DND-41 (cell line): Measurements from ENCODE around the gene ITGA2B.
A peak's percentile ranks its signal among the peaks of the same experiment; 100 is the strongest.
"Not testable (repeated sequence)": the region's sequence is repeated elsewhere in the genome, so short reads cannot be mapped to it uniquely, and the experiment has no call there.

Experiments used
- ATAC-seq: fragments of 200-7000 bp; cut with Tn5 transposase; 3 replicates; pipeline ENCODE4 v1.9.1; 2021; ENCODE audit warnings: low read depth; ENCODE audit not compliant: insufficient read depth
- DNase-seq: peaks from one replicate; pipeline ENCODE4 v3.0.0-alpha.2; 2020
- H2AFZ ChIP-seq: 2 replicates; pipeline ENCODE4 v1.6.0; 2012; ENCODE audit warnings: low read depth, low read length
- H3K27ac ChIP-seq: 2 replicates; pipeline ENCODE4 v1.5.1; 2012; ENCODE audit warnings: low read length, inconsistent platforms
- H3K27me3 ChIP-seq: fragments of 200-600 bp; sonication (generic); 2 replicates; pipeline ENCODE4 v1.6.0; 2012; ENCODE audit warnings: low read length, mild to moderate bottlenecking, inconsistent platforms; ENCODE audit not compliant: insufficient read depth, poor library complexity
- H3K36me3 ChIP-seq: 2 replicates; pipeline ENCODE4 v1.5.1; 2012; ENCODE audit warnings: low read length, inconsistent platforms; ENCODE audit not compliant: insufficient read depth
- H3K4me1 ChIP-seq: 2 replicates; pipeline ENCODE4 v1.5.1; 2012; ENCODE audit warnings: mild to moderate bottlenecking, low read length; ENCODE audit not compliant: insufficient read depth
- H3K4me2 ChIP-seq: 2 replicates; pipeline ENCODE4 v1.6.0; 2012; ENCODE audit warnings: mild to moderate bottlenecking, moderate library complexity, low read length, inconsistent platforms; ENCODE audit not compliant: insufficient read depth
- H3K4me3 ChIP-seq, 2 experiments: fragments of 200-600 bp in 1 of 2; shearing (Covaris generic) in 1 of 2; 2 replicates each; pipeline ENCODE4 v1.5.1; 2012 to 2016; ENCODE audit warnings: inconsistent platforms in 2 of 2, low read length in 2 of 2, mild to moderate bottlenecking in 2 of 2, low read depth in 1 of 2, moderate library complexity in 1 of 2
- H3K79me2 ChIP-seq: 2 replicates; pipeline ENCODE4 v1.6.0; 2012; ENCODE audit warnings: low read length, inconsistent platforms; ENCODE audit not compliant: insufficient read depth
- H3K9ac ChIP-seq: 2 replicates; pipeline ENCODE4 v1.6.0; 2012; ENCODE audit warnings: low read depth, mild to moderate bottlenecking, inconsistent platforms, low read length, moderate library complexity
- H3K9me3 ChIP-seq: 2 replicates; pipeline ENCODE4 v1.5.1; 2012; ENCODE audit warnings: low read length, moderate library complexity, mild to moderate bottlenecking, inconsistent platforms; ENCODE audit not compliant: insufficient read depth, severe bottlenecking
- H4K20me1 ChIP-seq: 2 replicates; pipeline ENCODE4 v1.6.0; 2012; ENCODE audit warnings: low read length; ENCODE audit not compliant: insufficient read depth
- CTCF ChIP-seq: IDR thresholded peaks from 2 replicates; pipeline ENCODE4 v1.5.1; 2012; ENCODE audit warnings: borderline replicate concordance, low read length, moderate library complexity, mild to moderate bottlenecking; ENCODE audit not compliant: poor library complexity, severe bottlenecking; ENCODE audit errors: extremely low read depth
- EZH2 ChIP-seq: IDR thresholded peaks from 3 replicates; pipeline ENCODE4 v1.6.1; 2012; ENCODE audit warnings: borderline replicate concordance, low read depth, mild to moderate bottlenecking, moderate library complexity, low read length, inconsistent platforms; ENCODE audit not compliant: severe bottlenecking

The ITGA2B gene

GRCh38 chr17:44367231-44367979 is 22.0 kb downstream of the ITGA2B start:
- ATAC-seq (no peak), DNase-seq (no peak)
- Histone ChIP-seq H3K9me3 (no peaks in the 10 kb centered on the region), H3K79me2 (peaks cover 5% of the 10 kb centered on the region; the same call in 1 of the 2 replicates), H3K9ac (no peak overlapping the region), H4K20me1 (peaks cover under 1% of the 10 kb centered on the region), H3K4me3 (no peak overlapping the region), H3K4me1 (peaks cover 12% of the 10 kb centered on the region), H3K27me3 (peaks cover 7% of the 10 kb centered on the region), H3K36me3 (no peaks in the 10 kb centered on the region), H3K4me2 (no peak overlapping the region), H3K27ac (no peak overlapping the region), H2AFZ (no peak overlapping the region)
- no peak for TF ChIP-seq EZH2
- TF ChIP-seq CTCF = no peak

- peaks cover 23% of the 10 kb centered on the region for H4K20me1 ChIP-seq
- peaks cover 12% of the 10 kb centered on the region for H3K79me2 ChIP-seq
- not testable (repeated sequence) for DNase-seq, H3K4me3 ChIP-seq, H2AFZ ChIP-seq, H3K27me3 ChIP-seq, H3K4me2 ChIP-seq, H3K9me3 ChIP-seq, H3K27ac ChIP-seq, H3K36me3 ChIP-seq, H3K9ac ChIP-seq, ATAC-seq
- peaks cover 16% of the 10 kb centered on the region for H3K4me1 ChIP-seq
Measured at GRCh38 chr17:44365051-44365450, 24.4 kb downstream of the ITGA2B start.

GRCh38 chr17:44363613-44364159 is 25.8 kb downstream of the ITGA2B start, which contains the start of gene FAM171A2:
Gene FAM171A2 (minus strand): TSS chr17:44363853. CDS start chr17:44363714, 139 bp downstream.
- H3K4me1 ChIP-seq = peaks cover 16% of the 10 kb centered on the region
- H3K27ac ChIP-seq = peak within 1 kb of the TSS; percentile 57
- H3K27me3 ChIP-seq = peaks cover 7% of the 10 kb centered on the region
- H3K36me3 ChIP-seq = no peaks in the 10 kb centered on the region
- H4K20me1 ChIP-seq = peaks cover 33% of the 10 kb centered on the region
- H3K4me3 ChIP-seq = peak within 1 kb of the TSS; percentile 74 to 79
- peak within 1 kb of the TSS; percentile 90 for H3K4me2 ChIP-seq
- no peaks in the 10 kb centered on the region for H3K9me3 ChIP-seq
- TF ChIP-seq CTCF = peak; percentile 73
- TF ChIP-seq EZH2 = no peak
- H3K79me2 ChIP-seq = peaks cover 12% of the 10 kb centered on the region
- peak; percentile 79 for DNase-seq
- peak within 1 kb of the TSS; percentile 86 for H2AFZ ChIP-seq
- H3K9ac ChIP-seq = peak within 1 kb of the TSS; percentile 88
- peak; percentile 85 for ATAC-seq

GRCh38 chr17:44362949-44363612 is 26.4 kb downstream of the ITGA2B start:
- Histone ChIP-seq H4K20me1 (peaks cover 38% of the 10 kb centered on the region), H3K9ac (peak overlapping the region; percentile 88), H3K4me1 (peaks cover 16% of the 10 kb centered on the region), H3K79me2 (peaks cover 12% of the 10 kb centered on the region), H3K4me2 (peak overlapping the region; percentile 90), H3K9me3 (no peaks in the 10 kb centered on the region), H3K27me3 (peaks cover 7% of the 10 kb centered on the region), H3K27ac (peak overlapping the region; percentile 57), H2AFZ (peak overlapping the region; percentile 86), H3K4me3 (peak overlapping the region; percentile 74 to 79), H3K36me3 (no peaks in the 10 kb centered on the region)
- no peak for TF ChIP-seq CTCF
- TF ChIP-seq EZH2 = no peak
- peak; percentile 63 for DNase-seq
- peak; percentile 70 for ATAC-seq
